HG03103 (cell line): ENCODE measurements around the gene NOC2L.
"Not testable (repeated sequence)": the region's sequence is repeated elsewhere in the genome, so short reads cannot be mapped to it uniquely, and the experiment has no call there.

Experiments used
- ATAC-seq: cut with Tn5 transposase; IDR thresholded peaks from one replicate; pipeline ENCODE4 v1.9.1; 2021; ENCODE audit warnings: low read depth; ENCODE audit not compliant: unreplicated experiment

The NOC2L gene

GRCh38 chr1:907611-908451, 51.2 kb downstream of the NOC2L start:
- no peak for ATAC-seq

DNA sequence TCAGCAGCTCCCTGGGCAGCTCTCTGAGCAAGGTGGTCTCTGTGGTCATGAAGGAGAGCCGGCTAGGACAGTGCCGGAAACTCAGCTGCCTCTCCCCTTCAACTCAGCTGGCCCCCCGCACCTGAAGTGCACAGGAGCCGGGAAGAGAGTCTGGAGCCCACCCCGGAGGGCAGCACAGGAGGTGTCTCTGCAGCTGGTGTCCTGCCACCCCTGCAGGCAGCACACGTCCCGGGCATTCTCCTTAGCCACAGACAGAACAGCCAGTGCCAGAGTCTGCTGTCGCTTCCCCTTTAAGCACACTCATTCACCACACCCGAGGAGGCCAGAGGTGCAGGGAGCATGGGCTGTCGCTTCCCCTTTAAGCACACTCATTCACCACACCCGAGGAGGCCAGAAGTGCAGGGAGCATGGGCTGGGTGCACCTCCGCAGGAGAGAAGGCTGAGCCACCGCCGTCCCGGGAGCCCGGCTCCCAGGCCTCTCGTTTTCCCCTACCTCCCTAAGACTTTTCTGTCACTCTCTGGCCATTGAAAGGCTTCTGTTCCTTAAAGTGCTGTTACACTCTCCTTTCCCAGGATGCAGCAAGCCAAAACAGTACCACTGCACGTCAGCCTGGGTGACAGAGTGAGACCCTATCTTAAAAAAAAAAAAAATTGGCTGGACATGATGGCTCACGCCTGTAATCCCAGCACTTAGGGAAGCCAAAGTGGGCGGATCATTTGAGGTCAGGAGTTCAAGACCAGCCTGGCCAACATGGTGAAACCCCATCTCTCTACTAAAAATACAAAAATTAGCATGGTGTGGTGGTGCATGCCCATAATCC, 52.2 kb downstream of the NOC2L start:
- ATAC-seq: no peak

DNA sequence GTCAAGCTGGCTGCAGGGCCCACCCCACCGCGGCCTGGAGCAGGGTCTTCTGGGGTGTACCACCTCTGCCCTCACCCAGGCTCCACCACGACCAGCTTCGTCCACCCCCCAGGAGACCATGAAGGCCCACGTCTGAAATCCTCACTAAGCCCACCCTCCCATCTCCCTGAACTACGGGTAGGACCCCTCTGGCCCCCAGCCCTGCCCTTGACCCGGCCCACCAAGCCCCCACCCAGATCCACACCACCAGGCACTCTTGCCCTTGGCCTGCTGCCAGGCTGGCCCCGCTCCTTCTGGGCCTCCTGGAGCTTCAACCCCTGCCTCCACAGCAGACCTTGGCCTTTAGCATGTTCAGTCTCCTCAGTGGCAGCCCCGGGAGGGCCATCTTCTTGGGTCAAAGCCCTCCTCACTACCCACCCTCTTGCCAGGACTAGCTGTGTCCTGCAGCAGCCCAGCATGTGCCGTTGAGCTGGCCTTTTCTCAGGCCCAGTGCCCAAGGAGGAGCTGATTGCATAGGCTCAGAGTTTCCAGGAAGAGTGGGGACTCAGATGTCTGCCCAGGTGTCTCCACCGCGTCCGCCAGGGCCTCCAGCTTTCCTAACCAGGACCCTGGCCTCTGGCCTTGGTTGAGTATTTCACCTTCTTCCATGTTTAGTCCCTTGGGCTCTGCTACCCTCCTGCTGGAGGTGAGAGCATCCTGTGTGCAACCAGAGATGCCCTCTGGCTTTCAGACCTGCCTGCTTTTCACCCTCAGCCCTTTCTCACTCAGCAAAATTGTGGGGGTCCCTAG, 53.1 kb downstream of the NOC2L start:
- ATAC-seq: no peak

GRCh38 chr1:905071-905749, 53.8 kb downstream of the NOC2L start:
- no peak for ATAC-seq

DNA sequence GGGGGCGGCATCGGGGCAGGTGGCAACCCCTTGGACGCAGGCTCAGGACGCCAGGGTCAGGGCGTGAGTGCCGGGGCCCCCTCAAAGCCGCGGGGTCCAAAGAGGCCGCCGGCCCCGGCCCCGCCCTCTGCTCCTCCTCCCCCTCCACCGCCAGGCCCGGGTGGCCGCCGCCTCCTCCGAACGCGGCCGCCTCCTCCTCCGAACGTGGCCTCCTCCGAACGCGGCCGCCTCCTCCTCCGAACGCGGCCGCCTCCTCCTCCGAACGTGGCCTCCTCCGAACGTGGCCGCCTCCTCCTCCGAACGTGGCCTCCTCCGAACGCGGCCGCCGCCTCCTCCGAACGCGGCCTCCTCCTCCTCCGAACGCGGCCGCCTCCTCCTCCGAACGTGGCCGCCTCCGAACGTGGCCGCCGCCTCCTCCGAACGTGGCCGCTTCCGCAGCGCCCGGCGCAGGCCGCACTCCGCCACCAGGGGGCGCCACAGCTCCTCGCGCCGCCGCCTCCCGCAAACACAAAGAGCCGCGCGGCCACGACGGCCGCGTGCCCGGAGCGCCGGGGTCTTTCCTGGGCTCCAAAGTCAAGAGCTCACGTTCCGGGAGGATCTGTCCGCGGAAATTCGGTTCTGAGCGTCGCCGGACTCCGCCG, 54.6 kb downstream of the NOC2L start:
- ATAC-seq: no peak

DNA sequence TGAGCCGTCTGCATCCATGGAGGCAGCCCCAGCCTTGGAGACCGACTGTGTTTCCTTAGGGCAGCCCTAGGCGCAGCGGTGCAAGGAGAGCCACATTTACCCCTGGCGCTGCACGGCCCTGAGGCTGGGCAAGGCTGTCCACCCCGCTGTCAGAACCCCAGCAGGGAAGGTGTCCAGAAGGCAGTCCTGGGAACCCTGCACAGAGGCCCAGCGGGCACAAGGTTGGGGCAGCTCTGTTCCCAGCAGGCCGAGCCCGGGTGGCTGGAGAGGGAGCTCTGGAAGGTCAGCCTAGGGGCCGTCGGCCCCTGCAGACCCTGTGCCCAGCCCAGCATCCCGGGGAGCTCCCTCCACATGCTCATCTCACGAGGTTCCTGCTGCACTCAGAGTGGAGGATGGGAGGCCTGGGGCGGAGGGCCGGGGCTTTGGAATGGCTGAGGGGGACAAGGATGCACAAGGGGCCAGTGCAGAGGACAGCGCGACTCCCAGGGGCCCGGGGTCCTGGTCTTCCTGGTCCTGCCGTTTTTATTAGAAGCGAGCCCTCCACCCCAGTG, 55.3 kb downstream of the NOC2L start:
- ATAC-seq: no peak

- ATAC-seq: no peak
These were observed 55.8 kb downstream of the NOC2L start for GRCh38 chr1:903305-903704.

DNA sequence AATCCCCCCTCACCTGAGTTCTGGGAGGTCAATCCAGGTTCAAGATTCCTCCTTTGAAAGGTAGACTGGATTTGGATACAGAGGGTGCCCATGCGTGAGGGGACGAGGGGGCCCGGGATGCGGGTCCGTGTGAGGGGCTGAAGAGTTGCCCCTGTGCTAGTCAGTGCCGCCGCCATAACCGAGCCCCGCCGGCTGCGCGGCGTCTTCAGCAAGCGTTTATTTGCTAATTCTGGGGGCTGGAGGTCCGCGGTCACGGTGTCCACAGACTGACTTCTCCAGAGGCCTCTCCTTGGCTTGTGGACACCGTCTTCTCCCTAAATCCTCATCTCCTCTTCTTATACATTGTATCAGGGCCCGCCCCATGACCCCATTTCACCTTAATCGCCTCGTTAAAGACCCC, 56.3 kb downstream of the NOC2L start:
- ATAC-seq: no peak

DNA sequence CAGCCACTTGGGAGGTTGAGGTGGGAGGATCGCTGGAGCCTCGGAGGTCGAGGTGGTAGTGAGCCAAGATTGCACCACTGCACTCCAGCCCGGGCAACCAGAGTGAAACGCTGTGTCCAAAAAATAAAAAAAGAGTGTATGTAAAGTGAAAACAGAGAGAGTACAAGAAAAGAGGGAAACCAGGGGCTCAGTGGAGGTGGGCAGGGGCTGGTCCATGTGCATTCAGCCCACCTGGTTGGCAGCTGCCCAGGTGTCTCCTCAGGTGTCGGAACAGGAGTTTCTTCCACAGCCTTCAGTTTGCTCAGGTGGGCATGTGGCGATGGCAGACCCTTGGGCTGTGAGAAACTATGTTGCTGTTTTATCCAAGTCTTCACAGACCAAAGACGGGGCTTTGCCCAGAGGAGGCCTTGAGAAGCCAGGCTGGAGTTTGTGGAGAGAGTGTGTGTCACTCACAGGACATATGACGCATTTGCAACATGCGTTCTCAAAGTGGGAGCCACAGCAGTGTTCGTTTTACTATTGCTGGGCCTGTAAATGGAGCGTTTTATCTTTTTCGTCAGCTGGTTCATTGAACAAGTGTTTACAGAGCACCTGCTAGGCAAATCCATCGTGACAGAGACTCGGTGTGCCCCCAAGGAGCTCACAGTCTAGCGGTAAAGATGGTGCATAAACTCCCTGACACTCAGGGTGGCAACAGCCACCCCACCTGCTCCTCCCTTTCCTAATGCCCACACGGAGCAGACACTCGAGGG, 57.8 kb downstream of the NOC2L start:
- ATAC-seq: no peak

DNA sequence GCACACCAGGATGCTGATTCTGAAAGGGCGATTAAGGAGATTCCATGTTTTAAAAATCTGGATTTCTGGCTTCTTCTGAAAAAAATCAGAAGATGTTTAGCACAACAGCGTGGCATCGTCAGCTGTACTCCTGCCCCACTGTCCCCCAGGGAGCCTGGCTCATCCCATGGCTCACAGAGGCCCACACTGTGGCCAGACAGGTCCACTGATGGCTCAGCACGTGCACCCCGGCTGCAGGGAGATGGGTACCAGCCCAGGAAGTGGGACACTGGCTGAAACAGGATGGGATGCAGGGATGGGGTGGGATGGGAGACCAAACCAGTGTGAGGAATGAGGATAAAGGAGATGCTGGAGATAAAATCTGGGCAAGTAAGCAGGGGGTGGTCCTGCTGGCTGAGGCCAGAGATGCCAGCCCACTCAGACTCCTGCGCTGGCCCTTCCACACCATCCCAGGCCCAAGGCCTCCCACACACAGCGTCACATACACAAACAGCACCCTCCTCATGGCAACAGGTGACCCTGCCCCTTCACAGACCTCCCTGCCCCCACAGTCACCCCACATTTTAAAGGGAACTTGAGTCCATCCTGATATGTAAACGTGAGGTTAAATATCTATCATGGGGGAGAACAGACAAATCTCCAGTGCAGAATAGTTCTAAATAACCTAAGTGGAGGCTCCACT, 59.3 kb downstream of the NOC2L start:
- ATAC-seq: no peak

GRCh38 chr1:897951-898350, 61.1 kb downstream of the NOC2L start:
- ATAC-seq: not testable (repeated sequence)

DNA sequence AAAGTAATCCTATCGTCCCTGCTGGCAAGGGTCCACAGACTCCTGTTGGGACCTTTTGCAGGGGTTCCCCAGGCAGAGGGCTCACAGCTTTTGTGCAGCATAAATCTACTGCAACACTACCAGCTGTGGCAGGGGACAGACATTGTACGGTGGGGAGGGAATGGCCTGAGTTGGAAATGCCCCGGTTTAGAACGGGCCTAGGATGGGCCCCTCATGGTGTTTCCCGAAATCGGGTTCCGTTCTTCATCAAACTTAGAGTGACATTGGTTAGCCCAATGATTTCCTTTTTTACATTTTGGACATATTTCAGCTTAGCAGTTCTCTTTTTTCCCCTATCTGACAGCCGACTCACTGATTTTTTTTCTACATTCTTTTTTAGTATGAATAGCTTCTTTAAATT, 61.8 kb downstream of the NOC2L start:
- no peak for ATAC-seq
